Mesenchymal stem cell (in vitro differentiated cells and primary cell): ENCODE measurements around the gene FOLR2.

ENCODE experiments used
- DNase-seq: peaks from one replicate; pipeline ENCODE4 v3.0.0-alpha.2; 2013
- H2AFZ ChIP-seq: one replicate; pipeline ENCODE4 v1.6.1; 2013; ENCODE audit warnings: low read depth, mild to moderate bottlenecking, control low read depth, inconsistent platforms, low read length, moderate library complexity
- H2AK5ac ChIP-seq: 2 replicates; pipeline ENCODE4 v1.6.1; 2013; ENCODE audit warnings: low read length, moderate library complexity, mild to moderate bottlenecking, inconsistent platforms; ENCODE audit not compliant: severe bottlenecking
- H2BK120ac ChIP-seq: one replicate; pipeline ENCODE4 v1.6.1; 2013; ENCODE audit warnings: low read depth, mild to moderate bottlenecking, inconsistent platforms, low read length, moderate library complexity
- H2BK12ac ChIP-seq, 2 experiments: one replicate each; pipeline ENCODE4 v1.6.1; 2013; ENCODE audit warnings: inconsistent platforms in 2 of 2, low read length in 2 of 2, mild to moderate bottlenecking in 2 of 2, moderate library complexity in 2 of 2, control low read depth in 1 of 2
- H2BK15ac ChIP-seq: one replicate; pipeline ENCODE4 v1.6.1; 2013; ENCODE audit warnings: mild to moderate bottlenecking, low read depth, inconsistent platforms; ENCODE audit not compliant: poor library complexity, severe bottlenecking
- H2BK5ac ChIP-seq: 2 replicates; pipeline ENCODE4 v1.6.1; 2013; ENCODE audit warnings: low read depth, mild to moderate bottlenecking, low read length, control low read depth, inconsistent platforms; ENCODE audit not compliant: poor library complexity, severe bottlenecking
- H3K14ac ChIP-seq, 2 experiments: one replicate each; pipeline ENCODE4 v1.6.1; 2013; ENCODE audit warnings: inconsistent platforms in 2 of 2, low read length in 2 of 2, control low read depth in 1 of 2, mild to moderate bottlenecking in 1 of 2, moderate library complexity in 1 of 2
- H3K18ac ChIP-seq, 2 experiments: one replicate each; pipeline ENCODE4 v1.6.1; 2013; ENCODE audit warnings: inconsistent platforms in 2 of 2, low read length in 2 of 2, control low read depth in 1 of 2, low read depth in 1 of 2, mild to moderate bottlenecking in 1 of 2
- H3K23ac ChIP-seq, 2 experiments: one replicate each; pipeline ENCODE4 v1.6.1; 2013; ENCODE audit warnings: inconsistent platforms in 2 of 2, low read length in 2 of 2, mild to moderate bottlenecking in 2 of 2, moderate library complexity in 2 of 2, control low read depth in 1 of 2
- H3K27ac ChIP-seq: 2 replicates; pipeline ENCODE4 v1.5.1; 2013; ENCODE audit warnings: mild to moderate bottlenecking, moderate library complexity, low read length, control low read depth, inconsistent platforms; ENCODE audit not compliant: poor library complexity, severe bottlenecking
- H3K27me3 ChIP-seq, 2 experiments: 2 replicates each; pipeline versions ENCODE4 v1.6.1 to v1.7.0; 2013; ENCODE audit warnings: low read length in 2 of 2, mild to moderate bottlenecking in 2 of 2, moderate library complexity in 2 of 2, control low read depth in 1 of 2, inconsistent platforms in 1 of 2; ENCODE audit not compliant: control insufficient read depth in 1 of 2, insufficient read depth in 1 of 2
- H3K36me3 ChIP-seq, 2 experiments: 2 replicates each; pipeline versions ENCODE4 v1.6.1 to v1.7.0; 2013; ENCODE audit warnings: low read length in 2 of 2, control low read depth in 1 of 2, inconsistent platforms in 1 of 2, low read depth in 1 of 2, mild to moderate bottlenecking in 1 of 2; ENCODE audit not compliant: insufficient read depth in 2 of 2, control insufficient read depth in 1 of 2
- H3K4ac ChIP-seq, 2 experiments: one replicate each; pipeline ENCODE4 v1.6.1; 2013; ENCODE audit warnings: inconsistent platforms in 2 of 2, low read length in 2 of 2, mild to moderate bottlenecking in 2 of 2, moderate library complexity in 2 of 2, control low read depth in 1 of 2, low read depth in 1 of 2
- H3K4me1 ChIP-seq: 2 replicates; pipeline ENCODE4 v1.6.1; 2013; ENCODE audit warnings: low read depth, low read length, control low read depth; ENCODE audit not compliant: control insufficient read depth, insufficient read depth
- H3K4me2 ChIP-seq: 2 replicates; pipeline ENCODE4 v1.6.1; 2013; ENCODE audit warnings: low read length, mild to moderate bottlenecking, inconsistent platforms; ENCODE audit not compliant: poor library complexity, severe bottlenecking
- H3K4me3 ChIP-seq, 2 experiments: 2 replicates each; pipeline versions ENCODE4 v1.5.1 to v1.7.0; 2013; ENCODE audit warnings: low read length in 2 of 2, mild to moderate bottlenecking in 2 of 2, control low read depth in 1 of 2, low read depth in 1 of 2; ENCODE audit not compliant: insufficient read depth in 1 of 2
- H3K79me1 ChIP-seq: replicated peaks from 2 replicates; pipeline ENCODE4 v1.6.1; 2013; ENCODE audit warnings: mild to moderate bottlenecking, control low read depth, low read length, inconsistent platforms; ENCODE audit not compliant: poor library complexity, severe bottlenecking
- H3K9ac ChIP-seq: 2 replicates; pipeline ENCODE4 v1.7.0; 2013; ENCODE audit warnings: mild to moderate bottlenecking, low read length, moderate library complexity
- H3K9me3 ChIP-seq: 2 replicates; pipeline ENCODE4 v1.7.0; 2013; ENCODE audit warnings: mild to moderate bottlenecking, low read length; ENCODE audit not compliant: control insufficient read depth
- H4K8ac ChIP-seq: one replicate; pipeline ENCODE4 v1.6.1; 2013; ENCODE audit warnings: inconsistent platforms, mild to moderate bottlenecking, low read length, moderate library complexity
- H4K91ac ChIP-seq: one replicate; pipeline ENCODE4 v1.6.1; 2013; ENCODE audit warnings: mild to moderate bottlenecking, low read length, inconsistent platforms
- WGBS: methylation state at CpG from one replicate; pipeline ENCODE4 v1.1.7; 2013; ENCODE audit warnings: mixed read lengths; 5-methylcytosine and 5-hydroxymethylcytosine counted together

The FOLR2 gene

GRCh38 chr11:72234920-72235319 lies 18.3 kb downstream of the FOLR2 start:
- no peak overlapping the region for H3K23ac ChIP-seq
- H2AFZ ChIP-seq, result no peak overlapping the region
- no peak overlapping the region for H3K4ac ChIP-seq
- H3K79me1 ChIP-seq, result peaks cover 44% of the 10 kb centered on the region
- H3K9ac ChIP-seq, result no peak overlapping the region
- no peak overlapping the region for H2BK5ac ChIP-seq
- H2BK15ac ChIP-seq, result no peak overlapping the region
- no peak overlapping the region for H4K8ac ChIP-seq
- H2BK12ac ChIP-seq, result no peak overlapping the region
- H4K91ac ChIP-seq, result no peak overlapping the region
- no peak overlapping the region for H3K18ac ChIP-seq
- H2BK120ac ChIP-seq, result no peak overlapping the region
- H3K36me3 ChIP-seq, result peaks cover 84 to 87% of the 10 kb centered on the region in 2 experiments
- peaks cover 0 to 4% of the 10 kb centered on the region in 2 experiments for H3K27me3 ChIP-seq
- 96% methylated on average over 4 of the region's 4 CpGs for WGBS
- no peak overlapping the region for H3K14ac ChIP-seq
- no peak overlapping the region for H3K4me2 ChIP-seq
- H3K27ac ChIP-seq, result no peak overlapping the region
- no peak overlapping the region for H3K4me3 ChIP-seq
- no peak overlapping the region for H2AK5ac ChIP-seq
- no peaks in the 10 kb centered on the region for H3K9me3 ChIP-seq
- no peak for DNase-seq
- peaks cover 26% of the 10 kb centered on the region for H3K4me1 ChIP-seq

- H3K4me2 ChIP-seq, result no peak overlapping the region
- H2BK15ac ChIP-seq, result no peak overlapping the region
- no peak overlapping the region for H3K14ac ChIP-seq
- no peak overlapping the region for H3K23ac ChIP-seq
- no peak overlapping the region for H3K9ac ChIP-seq
- H3K18ac ChIP-seq, result no peak overlapping the region
- H2BK12ac ChIP-seq, result no peak overlapping the region
- no peak overlapping the region for H3K4me3 ChIP-seq
- no peak overlapping the region for H4K8ac ChIP-seq
- no peak for DNase-seq
- H3K27ac ChIP-seq, result no peak overlapping the region
- 92% methylated on average over 16 of the region's 17 CpGs for WGBS
- no peak overlapping the region for H2BK5ac ChIP-seq
- H4K91ac ChIP-seq, result no peak overlapping the region
- peaks cover 78 to 81% of the 10 kb centered on the region in 2 experiments for H3K36me3 ChIP-seq
- no peak overlapping the region for H2BK120ac ChIP-seq
- no peaks in the 10 kb centered on the region for H3K9me3 ChIP-seq
- H2AFZ ChIP-seq, result no peak overlapping the region
- H2AK5ac ChIP-seq, result no peak overlapping the region
- H3K79me1 ChIP-seq, result peaks cover 38% of the 10 kb centered on the region
- H3K27me3 ChIP-seq, result peaks cover 3 to 9% of the 10 kb centered on the region in 2 experiments
- H3K4me1 ChIP-seq, result peaks cover 29% of the 10 kb centered on the region
- no peak overlapping the region for H3K4ac ChIP-seq
Measured at GRCh38 chr11:72235351-72236057, 18.9 kb downstream of the FOLR2 start.

GRCh38 chr11:72236083-72236697 lies 19.6 kb downstream of the FOLR2 start:
- H2BK120ac ChIP-seq, result no peak overlapping the region
- no peak overlapping the region for H3K4ac ChIP-seq
- 83% methylated on average over 4 of the region's 4 CpGs for WGBS
- no peaks in the 10 kb centered on the region for H3K9me3 ChIP-seq
- H2BK12ac ChIP-seq, result no peak overlapping the region
- peaks cover 32% of the 10 kb centered on the region for H3K4me1 ChIP-seq
- no peak overlapping the region for H2AK5ac ChIP-seq
- peaks cover 33% of the 10 kb centered on the region for H3K79me1 ChIP-seq
- no peak overlapping the region for H4K8ac ChIP-seq
- H3K23ac ChIP-seq, result no peak overlapping the region
- no peak overlapping the region for H4K91ac ChIP-seq
- DNase-seq, result peak; percentile 72
- no peak overlapping the region for H3K14ac ChIP-seq
- H2BK5ac ChIP-seq, result no peak overlapping the region
- H3K4me3 ChIP-seq, result no peak overlapping the region
- no peak overlapping the region for H3K9ac ChIP-seq
- H3K36me3 ChIP-seq, result peaks cover 71 to 74% of the 10 kb centered on the region in 2 experiments
- H2BK15ac ChIP-seq, result no peak overlapping the region
- H3K27me3 ChIP-seq, result peaks cover 9 to 16% of the 10 kb centered on the region in 2 experiments
- H3K4me2 ChIP-seq, result no peak overlapping the region
- no peak overlapping the region for H2AFZ ChIP-seq
- H3K27ac ChIP-seq, result no peak overlapping the region
- no peak overlapping the region for H3K18ac ChIP-seq

- H2BK5ac ChIP-seq, result no peak overlapping the region
- H3K18ac ChIP-seq, result no peak overlapping the region
- no peak overlapping the region for H2AFZ ChIP-seq
- H3K79me1 ChIP-seq, result peaks cover 28% of the 10 kb centered on the region
- H3K4me3 ChIP-seq, result no peak overlapping the region
- no peak overlapping the region for H2BK15ac ChIP-seq
- H3K27me3 ChIP-seq, result peaks cover 12 to 21% of the 10 kb centered on the region in 2 experiments
- H3K4ac ChIP-seq, result no peak overlapping the region
- no peaks in the 10 kb centered on the region for H3K9me3 ChIP-seq
- H3K23ac ChIP-seq, result no peak overlapping the region
- H3K14ac ChIP-seq, result no peak overlapping the region
- DNase-seq, result no peak
- H2BK12ac ChIP-seq, result no peak overlapping the region
- H3K4me2 ChIP-seq, result no peak overlapping the region
- peaks cover 66 to 69% of the 10 kb centered on the region in 2 experiments for H3K36me3 ChIP-seq
- H4K8ac ChIP-seq, result no peak overlapping the region
- no peak overlapping the region for H4K91ac ChIP-seq
- H2BK120ac ChIP-seq, result no peak overlapping the region
- WGBS, result 82% methylated on average over 2 of the region's 2 CpGs
- no peak overlapping the region for H3K9ac ChIP-seq
- H3K27ac ChIP-seq, result no peak overlapping the region
- H2AK5ac ChIP-seq, result no peak overlapping the region
- H3K4me1 ChIP-seq, result peaks cover 32% of the 10 kb centered on the region
Measured at GRCh38 chr11:72236774-72237111, 20.1 kb downstream of the FOLR2 start.
